H1 (cell line): ENCODE data around the gene EPB41L5. TPM values are rescaled to one million over a fixed set of nuclear protein-coding genes. Genes with fewer than 3 reads are reported as not detected.

Experiments
- CTCF ChIA-PET: fragments of 300-600 bp; sonication (Branson Sonifier 250); formaldehyde crosslinking; loops from one replicate; lab custom pipeline; 2021; ENCODE audit not compliant: partially characterized antibody; lab: Charles Lee
- POLR2A ChIA-PET: fragments of 300-600 bp; sonication (Branson Sonifier 250); formaldehyde crosslinking; loops from one replicate; lab custom pipeline; 2021; ENCODE audit warnings: inconsistent platforms; ENCODE audit not compliant: partially characterized antibody; lab: Charles Lee
- DNase-seq, 2 experiments: peaks; one replicate each; pipeline versions ENCODE4 v3.0.0 to v3.0.0-alpha.2; 2010 to 2022; ENCODE audit warnings: low spot score in 2 of 2, low read depth in 1 of 2, mixed read lengths in 1 of 2
- FAIRE-seq: peaks from 2 replicates; lab custom pipeline; 2011; peaks lifted over from hg19 to GRCh38; lab: Jason Lieb, UNC
- H2AFZ ChIP-seq: 2 replicates; pipeline ENCODE4 v1.8.1; 2012; ENCODE audit warnings: low read length, inconsistent platforms
- H2AK5ac ChIP-seq: 2 replicates; pipeline ENCODE4 v1.6.1; 2013; ENCODE audit warnings: low read depth, low read length
- H2BK120ac ChIP-seq: replicated peaks from 2 replicates; pipeline ENCODE3; 2013; ENCODE audit warnings: low read depth, low read length, inconsistent platforms
- H2BK12ac ChIP-seq: 2 replicates; pipeline ENCODE4 v1.6.1; 2013; ENCODE audit warnings: low read depth, low read length
- H2BK15ac ChIP-seq: 2 replicates; pipeline ENCODE4 v1.6.1; 2013; ENCODE audit warnings: low read length
- H2BK20ac ChIP-seq: 2 replicates; pipeline ENCODE4 v1.6.1; 2013; ENCODE audit warnings: low read length
- H2BK5ac ChIP-seq: 2 replicates; pipeline ENCODE4 v1.6.1; 2013; ENCODE audit warnings: low read depth, low read length
- H3K14ac ChIP-seq: 2 replicates; pipeline ENCODE4 v1.6.1; 2013; ENCODE audit warnings: inconsistent platforms; ENCODE audit not compliant: insufficient read length
- H3K18ac ChIP-seq: 2 replicates; pipeline ENCODE4 v1.6.1; 2013; ENCODE audit warnings: low read length; ENCODE audit errors: extremely low read depth
- H3K23ac ChIP-seq: 2 replicates; pipeline ENCODE4 v1.6.1; 2013; ENCODE audit warnings: inconsistent platforms; ENCODE audit not compliant: insufficient read length
- H3K23me2 ChIP-seq: 2 replicates; pipeline ENCODE4 v1.6.1; 2013; ENCODE audit warnings: low read depth, low read length
- H3K27ac ChIP-seq: 2 replicates; pipeline ENCODE4 v1.6.1; 2011; ENCODE audit warnings: low read depth, low read length, inconsistent platforms
- H3K27me3 ChIP-seq, 4 experiments: replicated peaks in 1 of 4; 1 replicate in 1 of 4; 2 replicates in 3 of 4; pipeline versions ENCODE4 v1.6.1 to v1.8.1; 2011 to 2013; ENCODE audit warnings: low read length in 3 of 4, mild to moderate bottlenecking in 3 of 4, inconsistent platforms in 2 of 4, mixed read lengths in 2 of 4, moderate library complexity in 1 of 4; ENCODE audit not compliant: control insufficient read depth in 3 of 4, insufficient read depth in 3 of 4; ENCODE audit errors: extremely low read depth in 1 of 4
- H3K36me3 ChIP-seq, 4 experiments: 2 replicates each; pipeline versions ENCODE4 v1.6.1 to v1.8.1; 2011 to 2013; ENCODE audit warnings: mild to moderate bottlenecking in 4 of 4, low read length in 3 of 4, moderate library complexity in 2 of 4, control low read depth in 1 of 4, inconsistent platforms in 1 of 4; ENCODE audit not compliant: insufficient read depth in 4 of 4, control insufficient read depth in 2 of 4
- H3K4ac ChIP-seq: replicated peaks from 2 replicates; pipeline ENCODE3; 2013; ENCODE audit warnings: low read length, low read depth, mixed read lengths, inconsistent platforms; ENCODE audit not compliant: insufficient read length
- H3K4me1 ChIP-seq, 4 experiments: replicated peaks in 1 of 4; 1 replicate in 1 of 4; 2 replicates in 3 of 4; pipeline versions ENCODE4 v1.6.1 to v1.8.1; 2011 to 2013; ENCODE audit warnings: low read length in 3 of 4, inconsistent platforms in 2 of 4, mixed read lengths in 1 of 4; ENCODE audit not compliant: insufficient read depth in 4 of 4, control insufficient read depth in 3 of 4
- H3K4me2 ChIP-seq, 2 experiments: 2 replicates each; pipeline versions ENCODE4 v1.6.1 to v1.8.1; 2011 to 2013; ENCODE audit warnings: low read depth in 2 of 2, low read length in 2 of 2, control low read depth in 1 of 2, inconsistent platforms in 1 of 2, mild to moderate bottlenecking in 1 of 2; ENCODE audit not compliant: insufficient read depth in 1 of 2
- H3K4me3 ChIP-seq, 4 experiments: fragments of 200-600, 300-600 bp in 1 of 4; sonication (generic), shearing (Covaris generic), sonication (Bioruptor Twin) in 1 of 4; 2 replicates each; pipeline versions ENCODE4 v1.5.1 to v1.8.1; 2011 to 2016; ENCODE audit warnings: low read length in 4 of 4, low read depth in 3 of 4, control low read depth in 2 of 4, inconsistent platforms in 2 of 4, mild to moderate bottlenecking in 2 of 4, mixed read lengths in 1 of 4, moderate library complexity in 1 of 4; ENCODE audit not compliant: insufficient read depth in 2 of 4; ENCODE audit errors: extremely low read depth in 1 of 4
- H3K56ac ChIP-seq: replicated peaks from 2 replicates; pipeline ENCODE3; 2013; ENCODE audit warnings: low read depth, mild to moderate bottlenecking, mixed read lengths, low read length, inconsistent platforms; ENCODE audit not compliant: insufficient read length
- H3K79me1 ChIP-seq: 2 replicates; pipeline ENCODE4 v1.6.1; 2013; ENCODE audit warnings: low read depth, low read length, control low read depth
- H3K79me2 ChIP-seq, 2 experiments: 2 replicates each; pipeline versions ENCODE4 v1.6.1 to v1.8.1; 2012 to 2013; ENCODE audit warnings: low read length in 2 of 2, mild to moderate bottlenecking in 2 of 2, inconsistent platforms in 1 of 2; ENCODE audit not compliant: insufficient read depth in 2 of 2, control insufficient read depth in 1 of 2
- H3K9ac ChIP-seq, 4 experiments: replicated peaks in 1 of 4; 1 replicate in 1 of 4; 2 replicates in 3 of 4; pipeline versions ENCODE4 v1.6.1 to v1.8.1; 2011 to 2013; ENCODE audit warnings: low read depth in 3 of 4, low read length in 3 of 4, control low read depth in 2 of 4, mild to moderate bottlenecking in 2 of 4, moderate library complexity in 2 of 4, inconsistent platforms in 1 of 4; ENCODE audit errors: extremely low read depth in 1 of 4
- H3K9me3 ChIP-seq, 2 experiments: 2 replicates each; pipeline versions ENCODE4 v1.6.1 to v1.8.1; 2012 to 2013; ENCODE audit warnings: mild to moderate bottlenecking in 2 of 2, moderate library complexity in 2 of 2, control low read depth in 1 of 2, inconsistent platforms in 1 of 2, low read depth in 1 of 2, low read length in 1 of 2, mixed read lengths in 1 of 2; ENCODE audit not compliant: insufficient read depth in 2 of 2
- H4K20me1 ChIP-seq, 2 experiments: replicated peaks in 1 of 2; 2 replicates each; pipeline versions ENCODE3 to v1.8.1; 2011 to 2013; ENCODE audit warnings: inconsistent platforms in 2 of 2, low read length in 2 of 2, mild to moderate bottlenecking in 1 of 2; ENCODE audit not compliant: insufficient read depth in 2 of 2, control insufficient read depth in 1 of 2
- H4K5ac ChIP-seq: 2 replicates; pipeline ENCODE4 v1.6.1; 2013; ENCODE audit warnings: low read length, low read depth, mixed read lengths, inconsistent platforms; ENCODE audit not compliant: insufficient read length
- H4K8ac ChIP-seq: 2 replicates; pipeline ENCODE4 v1.8.0; 2013; ENCODE audit warnings: mild to moderate bottlenecking, moderate library complexity, low read length, inconsistent platforms; ENCODE audit not compliant: insufficient read depth; ENCODE audit errors: extremely low read depth
- H4K91ac ChIP-seq: replicated peaks from 2 replicates; pipeline ENCODE3; 2013; ENCODE audit warnings: low read length, mixed read lengths, inconsistent platforms; ENCODE audit not compliant: insufficient read length
- ATF3 ChIP-seq: IDR thresholded peaks from 2 replicates; pipeline ENCODE4 v1.6.1; 2011; ENCODE audit warnings: low read depth, mild to moderate bottlenecking, low read length; ENCODE audit not compliant: insufficient read depth
- BRCA1 ChIP-seq: IDR thresholded peaks from 2 replicates; pipeline ENCODE4 v1.6.1; 2012; ENCODE audit warnings: low read depth, low read length, improper control_type of control experiment
- CTCF ChIP-seq, 3 experiments: IDR thresholded peaks; 1 replicate in 2 of 3; 2 replicates in 1 of 3; pipeline versions ENCODE4 v1.5.1 to v1.6.1; 2011; ENCODE audit warnings: low read length in 3 of 3, mild to moderate bottlenecking in 3 of 3, inconsistent platforms in 2 of 3, low read depth in 1 of 3, moderate library complexity in 1 of 3; ENCODE audit not compliant: insufficient read depth in 1 of 3; ENCODE audit errors: control extremely low read depth in 1 of 3
- HDAC6 ChIP-seq: IDR thresholded peaks from one replicate; pipeline ENCODE4 v1.7.1; 2012; ENCODE audit warnings: low read depth, mild to moderate bottlenecking, inconsistent platforms, low read length, moderate library complexity
- NANOG ChIP-seq: IDR thresholded peaks from 2 replicates; pipeline ENCODE4 v1.6.1; 2011; ENCODE audit warnings: low read length, low read depth, mild to moderate bottlenecking, inconsistent platforms; ENCODE audit not compliant: insufficient read depth, poor library complexity, severe bottlenecking
- RAD21 ChIP-seq, 2 experiments: IDR thresholded peaks in 1 of 2; conservative IDR thresholded peaks in 1 of 2; 2 replicates each; pipeline ENCODE4 v1.6.1; 2011; ENCODE audit warnings: low read depth in 2 of 2, low read length in 2 of 2, improper control_type of control experiment in 1 of 2, inconsistent platforms in 1 of 2, mild to moderate bottlenecking in 1 of 2, moderate library complexity in 1 of 2
- RFX5 ChIP-seq: IDR thresholded peaks from 2 replicates; pipeline ENCODE4 v1.6.1; 2011; ENCODE audit warnings: low read depth, low read length, improper control_type of control experiment, borderline replicate concordance
- SP2 ChIP-seq: IDR thresholded peaks from 2 replicates; pipeline ENCODE4 v1.6.1; 2012; ENCODE audit warnings: mild to moderate bottlenecking, low read length, inconsistent platforms
- WGBS, 2 experiments: shearing (Covaris generic) in 1 of 2; methylation state at CpG; one replicate each; pipeline versions ENCODE4 v1.1.6 to v1.1.7; 2013 to 2015; ENCODE audit warnings: low lambda C conversion rate in 2 of 2, mixed read lengths in 2 of 2, inconsistent platforms in 1 of 2, low coverage in 1 of 2, missing lambda C conversion rate in 1 of 2; ENCODE audit not compliant: insufficient replicate concordance in 2 of 2, insufficient coverage in 1 of 2, insufficient read length in 1 of 2; ENCODE audit errors: extremely low coverage in 1 of 2, missing lambda C conversion rate in 1 of 2; 5-methylcytosine and 5-hydroxymethylcytosine counted together
- polyA plus RNA-seq, 7 experiments: library from polyadenylated mRNA; depleted of rRNA in 3 of 7; stranded (reverse) in 5 of 7; unstranded in 2 of 7; fragments of >200 nt in 5 of 7; fragments of 200-250 nt in 2 of 7; gene quantifications; 1 replicate in 5 of 7; 2 replicates in 1 of 7; 4 replicates in 1 of 7; pipeline versions ENCODE4 v1.2.1 to v1.2.3, GENCODE V29; 2011 to 2013; ENCODE audit warnings: missing spikeins in 2 of 7, mixed read lengths in 2 of 7
- total RNA-seq: library from RNA; stranded (reverse); fragmentation: NEBNext Ultra II Directional; extraction: Animal tissue kit (Norgen Biotek cat#: 25700); gene quantifications from 2 replicates; pipeline ENCODE4 v1.2.1, GENCODE V29; 2021

EPB41L5 gene
- total and polyA plus RNA-seq, 2 of the 8 experiments (the other 6 are each of a cell fraction or from before 2014, with no cell fraction given): 13.5 to 32.3 TPM

DNA sequence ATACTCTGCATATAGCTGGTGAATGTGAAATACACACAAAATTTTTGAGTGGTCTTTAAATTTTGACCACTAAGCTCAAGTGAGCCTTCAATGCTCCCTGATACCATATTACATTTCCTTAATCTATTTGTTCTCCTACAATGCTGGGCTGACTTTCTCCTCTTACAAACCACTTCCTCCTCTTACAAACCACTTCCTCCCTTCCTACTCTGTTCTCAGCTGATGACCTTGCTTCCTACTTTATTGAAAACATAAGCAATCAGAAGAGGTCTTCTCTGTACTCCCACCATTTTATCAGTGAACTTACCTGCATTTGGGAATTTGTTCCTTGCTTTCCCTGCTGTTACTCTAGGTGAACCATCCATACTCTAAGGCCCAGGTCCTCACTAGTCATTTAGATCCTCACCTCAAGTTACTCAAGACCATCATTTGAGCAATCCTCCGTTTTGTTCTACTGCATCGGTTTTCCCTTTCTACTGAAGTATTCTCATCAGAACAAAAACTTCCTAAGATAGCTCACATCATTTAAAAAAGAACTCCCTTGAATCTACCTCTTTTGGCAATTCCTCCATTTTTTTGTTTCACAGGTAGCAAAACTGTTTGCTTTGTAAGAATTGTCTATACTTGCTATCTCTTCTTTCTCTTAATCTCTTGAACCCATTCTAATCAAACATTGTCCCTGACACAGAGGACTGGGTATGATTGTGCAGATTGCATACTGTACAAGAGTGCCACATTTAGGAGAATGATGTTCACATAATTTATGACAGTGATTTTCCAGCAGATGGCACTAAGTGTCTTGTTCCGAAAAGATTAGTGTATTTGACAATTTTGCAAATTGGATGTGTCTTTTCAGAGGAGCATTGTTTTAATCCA is 96.5 kb downstream of the EPB41L5 start:
- Histone ChIP-seq H3K4me2 (no peak overlapping the region), H3K4me1 (no peaks in the 10 kb centered on the region)
- TF ChIP-seq RFX5 (no peak), ATF3 (no peak), HDAC6 (no peak), SP2 (no peak), CTCF (IDR thresholded peaks at IDR 0.05; ENCODE audit: control extremely low read depth in 1 of 3, insufficient read depth in 1 of 3, low read depth in 1 of 3, low read length in 3 of 3) (no peak), NANOG (no peak), RAD21 (IDR thresholded peaks at IDR 0.05 in 1 of 2, conservative IDR thresholded peaks at IDR 0.05 in 1 of 2; ENCODE audit: low read depth in 2 of 2, low read length in 2 of 2) (no peak), BRCA1 (no peak)

More for the DNA sequence above, 96.5 kb downstream of the EPB41L5 start:
- no peak for DNase-seq
- H2AK5ac ChIP-seq: no peak overlapping the region
- no peak overlapping the region for H2BK5ac ChIP-seq
- H3K56ac ChIP-seq: no peak overlapping the region
- no peak overlapping the region for H3K9ac ChIP-seq
- peaks cover 0 to 4% (median 0%) of the 10 kb centered on the region in 4 experiments; a peak in 2 of 8 replicates for H3K36me3 ChIP-seq
- H2AFZ ChIP-seq: no peak overlapping the region
- no peak overlapping the region for H3K18ac ChIP-seq
- H2BK20ac ChIP-seq: no peak overlapping the region
- no peaks in the 10 kb centered on the region for H3K27me3 ChIP-seq
- no peaks in the 10 kb centered on the region for H3K23me2 ChIP-seq
- no peak overlapping the region for H2BK120ac ChIP-seq
- ChIA-PET CTCF (interaction anchor here (0.6 to 1.1 kb wide), 7 partner anchors 10 to 434 kb away, joined by 3 to 5 read pairs (median 3); no protein-coding TSS in a partner anchor), POLR2A (no interaction called here)
- H3K79me2 ChIP-seq: no peaks in the 10 kb centered on the region
- no peak overlapping the region for H3K4ac ChIP-seq
- H2BK12ac ChIP-seq: no peak overlapping the region
- no peaks in the 10 kb centered on the region for H3K79me1 ChIP-seq
- 85% methylated on average over 3 of the region's 3 CpGs; no CpG with 5 or more reads in 1 of the 2 experiments for WGBS, 2 experiments
- H2BK15ac ChIP-seq: no peak overlapping the region
- no peak overlapping the region for H3K27ac ChIP-seq
- FAIRE-seq: no peak
- no peak overlapping the region for H3K14ac ChIP-seq
- no peaks in the 10 kb centered on the region for H3K9me3 ChIP-seq
- no peak overlapping the region for H3K23ac ChIP-seq
- H4K20me1 ChIP-seq: no peaks in the 10 kb centered on the region
- no peak overlapping the region for H4K8ac ChIP-seq
- H4K5ac ChIP-seq: no peak overlapping the region
- no peak overlapping the region for H4K91ac ChIP-seq
- no peak overlapping the region for H3K4me3 ChIP-seq
